Activated gamma-delta T cell treated with Interleukin-2 at 50 U/mL for 16 hours (primary cell): Measurements from ENCODE around the gene OTOG.

Experiments used
- DNase-seq: peaks from one replicate; pipeline ENCODE4 v3.0.0-alpha.2; 2020

The OTOG gene

DNA sequence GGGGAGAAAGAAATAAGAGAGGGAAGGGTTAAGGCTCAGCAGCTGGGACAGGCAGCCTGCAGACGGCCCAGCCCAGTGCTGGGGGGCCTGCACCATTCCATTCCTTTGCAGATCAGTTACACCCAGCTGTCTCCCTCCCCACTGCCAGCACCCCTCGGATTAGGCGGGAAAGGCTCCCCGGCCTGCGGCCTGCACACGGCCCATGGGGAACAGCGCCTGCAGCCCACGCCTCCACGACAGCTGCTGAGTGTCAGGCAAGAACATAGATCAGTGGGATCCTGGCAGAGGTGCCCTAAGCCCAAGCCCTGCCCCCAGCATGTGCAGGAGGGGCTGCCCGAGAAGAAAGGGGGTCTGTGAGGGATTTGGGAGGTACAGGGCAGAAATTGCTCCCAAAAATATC, 106.6 kb downstream of the OTOG start:
- no peak for DNase-seq

DNA sequence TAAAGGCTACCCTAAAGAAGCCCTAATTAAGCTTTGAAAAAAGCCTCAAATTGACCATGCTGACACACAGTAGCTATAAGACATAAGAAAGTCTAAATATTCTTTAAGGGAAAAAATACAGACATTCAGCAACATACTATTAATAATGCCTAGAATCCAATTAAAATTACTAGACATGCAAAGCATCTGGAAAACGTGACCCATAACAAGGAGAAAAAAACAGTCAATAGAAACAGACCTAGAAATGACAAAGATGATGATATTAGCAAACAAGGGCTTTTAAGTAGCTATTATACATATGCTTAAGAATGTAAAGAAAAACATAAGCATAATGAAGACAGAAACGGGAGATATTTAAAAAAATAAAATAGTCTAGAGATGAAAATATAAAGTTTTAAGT, 108.6 kb downstream of the OTOG start:
- no peak for DNase-seq

DNA sequence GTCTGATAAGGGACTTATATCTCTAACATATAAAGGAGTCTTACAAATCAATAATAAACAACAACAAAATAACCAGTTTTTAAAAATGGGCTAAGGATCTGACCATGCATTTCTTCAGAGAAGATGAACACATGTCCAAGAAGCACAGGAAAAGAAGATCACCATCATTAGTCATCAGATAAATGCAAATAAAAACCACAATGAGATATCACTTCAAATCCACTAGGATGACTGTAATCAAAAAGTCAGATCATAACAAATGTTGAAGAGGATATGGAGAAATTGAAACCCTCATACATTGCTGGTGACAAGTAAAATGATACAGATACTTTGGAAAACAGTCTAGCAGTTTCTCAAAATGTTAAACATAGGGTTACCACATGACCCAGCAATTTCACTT, 111.2 kb downstream of the OTOG start:
- DNase-seq = no peak

DNA sequence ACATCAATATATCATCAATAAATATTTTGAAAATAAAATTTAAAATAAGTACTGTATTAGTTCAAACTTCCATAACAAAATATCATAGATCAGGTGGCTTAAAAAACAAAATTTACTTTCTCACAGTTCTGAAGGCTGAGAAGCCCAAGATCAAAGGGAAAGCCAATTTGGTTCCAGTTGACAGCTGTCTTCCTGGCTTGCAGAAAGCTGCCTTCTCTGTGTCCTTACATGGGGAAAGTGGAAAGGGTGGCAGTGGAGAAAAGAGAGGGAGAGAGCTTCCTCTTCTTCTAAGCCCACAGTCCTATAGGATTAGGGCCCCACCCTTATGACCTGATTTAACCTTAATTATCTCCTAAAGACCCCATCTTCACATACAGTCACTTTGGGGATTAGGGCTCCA, 121.1 kb downstream of the OTOG start:
- no peak for DNase-seq

DNA sequence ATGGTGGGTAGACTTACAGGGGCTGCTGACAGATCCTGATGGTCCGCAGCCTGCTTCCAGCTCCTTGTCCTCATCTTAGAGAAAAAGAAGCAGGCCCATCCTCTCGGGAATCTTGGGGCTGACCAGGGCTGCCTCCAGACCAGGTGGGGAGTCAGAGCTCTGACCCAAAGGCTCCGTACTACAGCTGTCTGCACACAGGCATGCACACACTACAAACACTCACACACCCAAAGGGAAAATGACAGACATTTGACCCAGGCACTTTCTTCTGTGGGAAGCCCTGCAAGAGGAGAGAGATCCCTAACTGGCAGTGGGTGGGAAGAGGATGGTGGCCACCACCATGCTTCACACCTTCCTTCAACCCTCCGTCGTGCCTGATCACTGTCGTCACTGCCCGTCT, 125.4 kb downstream of the OTOG start:
- no peak for DNase-seq

GRCh38 chr11:17673951-17674350, 126.9 kb downstream of the OTOG start:
- DNase-seq = no peak

GRCh38 chr11:17682848-17683247, 135.8 kb downstream of the OTOG start:
- no peak for DNase-seq

DNA sequence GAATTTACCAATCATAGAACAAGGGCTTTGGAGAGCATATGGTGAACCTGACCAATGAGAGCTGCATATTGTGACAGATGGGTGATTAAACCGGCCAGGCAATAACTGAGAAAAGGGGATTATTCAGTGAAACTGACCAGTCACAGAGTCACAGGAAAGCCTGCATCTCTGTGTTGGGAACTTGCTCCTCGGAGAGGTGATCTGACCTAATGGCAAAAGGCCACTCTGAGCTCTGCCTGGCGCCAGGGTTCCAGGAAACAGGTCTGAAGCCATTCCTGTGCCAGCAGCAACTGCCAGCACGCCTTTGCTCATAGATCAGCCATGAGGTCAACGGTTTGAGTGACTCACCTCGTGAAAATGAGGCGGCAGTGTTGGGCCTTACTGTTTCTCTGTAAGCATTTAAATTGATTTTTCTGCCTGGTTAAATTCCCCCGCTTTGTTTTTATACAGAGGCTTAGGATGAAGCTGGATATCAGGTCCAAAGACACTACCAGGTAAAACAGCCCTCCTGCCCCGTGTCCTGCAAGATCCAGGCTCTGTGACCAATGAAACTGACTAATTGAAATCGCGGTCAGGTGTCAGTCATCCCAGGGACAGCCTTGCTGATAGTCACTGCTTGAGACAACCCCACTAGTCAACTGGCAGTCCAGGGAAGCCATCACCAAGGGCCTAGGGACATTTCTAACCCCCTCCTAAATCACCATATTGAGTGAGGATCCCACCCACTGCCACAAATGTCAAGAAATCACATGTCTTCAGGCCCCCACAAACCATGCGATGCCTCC, 136.5 kb downstream of the OTOG start:
- DNase-seq = no peak

- no peak for DNase-seq
These were observed 137.5 kb downstream of the OTOG start for GRCh38 chr11:17684550-17684949.

- DNase-seq = no peak
These were observed 139.3 kb downstream of the OTOG start for GRCh38 chr11:17686231-17686980.

DNA sequence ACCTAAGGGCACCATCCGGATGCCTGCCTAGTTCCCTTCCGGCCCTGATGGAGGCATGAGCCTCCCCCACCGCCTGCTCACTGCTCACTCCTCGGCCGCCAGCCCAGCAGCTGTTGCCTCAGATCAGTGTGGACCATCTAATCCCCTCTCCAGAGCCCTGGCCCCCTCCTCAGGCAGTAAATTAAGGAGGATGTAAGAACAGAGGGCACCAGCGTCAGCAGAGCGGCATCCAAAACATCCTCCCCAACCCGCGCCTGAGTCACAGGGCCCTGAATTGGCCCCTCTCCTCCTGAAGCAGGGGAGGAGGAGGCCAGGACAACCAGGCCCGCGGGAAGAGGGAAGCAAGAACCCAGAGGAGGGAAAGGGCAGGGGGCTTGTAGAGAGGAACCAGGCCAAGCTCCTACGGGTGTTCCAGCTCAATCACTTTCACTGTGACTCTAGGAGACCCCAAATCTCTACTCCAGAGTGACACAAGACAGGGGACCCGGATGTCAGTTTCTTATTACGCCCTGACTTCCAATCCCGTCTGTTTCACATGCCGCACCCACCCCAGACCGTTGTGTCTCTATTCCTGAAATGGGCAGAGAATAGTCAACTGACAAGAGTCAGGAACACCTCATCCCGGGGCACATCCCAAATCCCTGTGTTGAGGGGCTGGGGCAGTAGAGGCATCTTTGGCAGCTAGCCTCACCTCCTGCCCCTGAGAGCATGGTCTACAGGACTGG, 141.0 kb downstream of the OTOG start:
- DNase-seq = no peak

DNA sequence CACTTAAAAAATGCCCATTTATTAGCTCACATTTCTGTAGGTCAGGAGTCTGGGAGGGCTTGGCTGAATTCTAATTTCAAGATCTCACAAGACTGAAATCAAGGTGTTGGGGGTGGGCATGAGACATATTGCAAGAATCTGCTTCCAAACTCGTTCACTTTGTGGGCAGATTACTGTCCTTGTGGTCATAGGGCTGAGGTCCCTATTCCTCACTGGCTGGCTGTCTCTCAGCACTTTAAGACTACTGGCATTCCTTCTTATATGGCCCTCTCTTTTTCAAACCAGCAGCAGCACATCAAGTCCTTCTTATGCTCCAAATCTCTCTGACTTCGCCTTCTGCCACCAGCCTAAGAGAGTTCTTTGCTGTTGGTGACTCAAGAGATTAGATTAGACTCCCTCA, 144.5 kb downstream of the OTOG start:
- DNase-seq = no peak

DNA sequence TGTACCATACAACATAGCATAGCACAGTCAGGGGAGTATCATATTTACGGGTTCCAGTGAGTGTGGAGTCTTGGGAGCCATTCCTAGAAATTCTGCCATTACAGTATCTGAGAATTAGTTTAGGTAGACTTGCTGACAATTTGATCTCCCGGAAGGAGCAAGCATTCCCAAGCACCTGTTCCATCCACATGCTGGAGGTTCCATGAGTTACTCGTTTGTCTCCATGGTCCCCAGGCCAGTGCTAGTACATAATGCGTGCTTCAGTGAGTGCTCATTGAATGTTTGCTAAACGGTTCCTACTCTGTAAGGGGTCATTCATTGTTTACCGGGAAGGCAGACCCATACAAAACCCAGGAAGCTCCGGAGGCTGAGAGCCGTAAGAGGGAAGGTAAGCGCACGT, 144.9 kb downstream of the OTOG start:
- DNase-seq = no peak

- no peak for DNase-seq
These were observed 145.9 kb downstream of the OTOG start for GRCh38 chr11:17692931-17693330.

DNA sequence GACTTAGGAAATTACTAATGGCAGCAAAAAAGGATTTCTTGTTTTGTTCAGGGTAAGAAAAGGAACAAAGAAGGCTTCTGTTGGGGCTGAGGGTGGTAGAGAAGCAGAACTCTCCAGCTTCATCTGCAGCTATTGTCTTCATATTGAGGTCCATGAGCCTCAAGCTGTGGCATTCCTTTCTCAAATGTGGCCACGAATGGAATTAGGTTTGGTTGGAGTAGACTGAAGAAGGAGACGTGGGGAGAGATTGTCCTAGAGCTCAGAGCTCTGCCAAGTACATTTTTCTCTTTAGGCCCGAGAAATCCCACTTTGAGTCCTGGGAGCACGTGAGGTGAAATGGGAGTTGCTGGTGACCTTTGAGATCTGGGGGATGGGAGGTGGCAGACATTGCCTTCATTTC, 146.5 kb downstream of the OTOG start:
- DNase-seq = no peak

DNA sequence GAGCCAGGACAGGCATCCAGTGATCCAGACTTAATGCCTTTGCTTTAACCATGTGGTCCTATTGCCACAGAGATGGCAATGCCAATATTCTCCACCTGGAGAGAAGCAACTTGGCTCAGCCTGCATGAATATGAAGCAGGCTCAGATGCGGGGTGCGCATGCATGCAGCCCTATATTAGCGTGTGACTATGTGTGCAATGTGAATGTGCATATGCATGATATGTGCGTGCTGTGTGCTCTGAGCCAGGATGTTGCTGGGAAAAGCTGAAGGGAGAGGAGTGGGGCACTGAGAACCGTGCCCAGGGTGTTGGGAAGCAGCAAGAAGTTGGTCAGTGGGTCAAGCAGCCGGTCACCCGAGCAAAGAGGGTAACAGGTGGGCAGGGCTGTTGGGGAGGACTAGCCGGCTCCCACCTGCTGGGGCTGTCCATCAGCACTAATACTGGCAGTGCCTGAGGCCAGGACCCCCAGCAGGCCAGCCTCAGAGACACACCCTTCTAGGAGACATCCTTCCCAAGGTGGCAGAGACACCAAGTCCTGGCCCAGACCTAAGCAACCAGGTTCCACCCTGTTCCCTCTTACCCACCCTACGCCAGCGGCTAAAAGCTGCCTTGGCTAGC, 147.5 kb downstream of the OTOG start:
- no peak for DNase-seq

GRCh38 chr11:17695454-17696441, 148.7 kb downstream of the OTOG start:
- DNase-seq = no peak

DNA sequence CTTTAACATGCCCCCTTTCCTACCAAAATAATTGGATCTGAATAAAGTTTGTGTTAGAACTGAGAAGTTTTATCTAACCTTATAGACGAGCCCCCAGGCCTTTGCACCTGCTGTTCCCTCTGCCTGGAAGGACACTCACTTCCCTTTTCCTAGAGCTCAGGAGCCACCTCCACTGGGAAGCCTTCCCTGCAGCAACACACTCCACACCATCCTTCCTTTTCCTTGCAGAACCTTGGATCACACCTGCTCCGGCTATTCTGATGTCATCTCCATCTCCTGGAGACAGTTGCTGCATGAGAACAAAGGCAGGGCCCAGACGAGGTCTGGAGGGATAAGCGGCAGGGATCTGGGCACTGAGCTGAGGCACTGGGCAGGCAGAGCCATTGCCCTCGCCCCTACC, 149.7 kb downstream of the OTOG start:
- no peak for DNase-seq
